Activated CD8-positive, alpha-beta memory T cell treated with anti-CD3 and anti-CD28 coated beads, Interleukin-2, amount 10 ng/mL, durations not matched to agents 7 days and 5 days (primary cell): Measurements from ENCODE around the gene GOLGA8M. TPM values are rescaled to one million over a fixed set of nuclear protein-coding genes. Genes with fewer than 3 reads are reported as not detected.
"Not testable (repeated sequence)": the region's sequence is repeated elsewhere in the genome, so short reads cannot be mapped to it uniquely, and the experiment has no call there.

Experiments
- ATAC-seq: fragments of 150-1000 bp; cut with Tn5 transposase; one replicate; pipeline ENCODE4 v1.10.0; 2021; ENCODE audit warnings: moderate library complexity
- CTCF ChIA-PET: fragments of 350-600 bp; sonication (Branson Sonifier 250); formaldehyde crosslinking; loops from one replicate; lab custom pipeline; 2021; ENCODE audit warnings: antibody characterized with exemption; lab: Charles Lee
- DNase-seq: peaks from one replicate; pipeline ENCODE4 v3.0.0-alpha.2; 2020
- H3K27ac Mint-ChIP-seq: one replicate; pipeline ENCODE4 v1.8.0; 2021; ENCODE audit warnings: mild to moderate bottlenecking, mixed read lengths
- H3K27me3 Mint-ChIP-seq: one replicate; pipeline ENCODE4 v1.8.0; 2021; ENCODE audit warnings: mixed read lengths
- H3K36me3 Mint-ChIP-seq: one replicate; pipeline ENCODE4 v1.8.0; 2021; ENCODE audit warnings: mild to moderate bottlenecking, mixed read lengths
- H3K4me1 Mint-ChIP-seq: one replicate; pipeline ENCODE4 v1.8.0; 2021; ENCODE audit warnings: mixed read lengths
- H3K4me3 Mint-ChIP-seq: one replicate; pipeline ENCODE4 v1.8.0; 2021; ENCODE audit warnings: mild to moderate bottlenecking, moderate library complexity, mixed read lengths
- H3K9me3 Mint-ChIP-seq: one replicate; pipeline ENCODE4 v1.8.0; 2022; ENCODE audit warnings: low read depth, mixed read lengths
- total RNA-seq, 2 experiments: library from RNA; stranded (reverse); gene quantifications; one replicate each; pipeline ENCODE4 v1.2.3, GENCODE V29; 2021

Gene GOLGA8M
- total RNA-seq, result 1 to 10 TPM; 4.4 to 4.6 TPM

DNA sequence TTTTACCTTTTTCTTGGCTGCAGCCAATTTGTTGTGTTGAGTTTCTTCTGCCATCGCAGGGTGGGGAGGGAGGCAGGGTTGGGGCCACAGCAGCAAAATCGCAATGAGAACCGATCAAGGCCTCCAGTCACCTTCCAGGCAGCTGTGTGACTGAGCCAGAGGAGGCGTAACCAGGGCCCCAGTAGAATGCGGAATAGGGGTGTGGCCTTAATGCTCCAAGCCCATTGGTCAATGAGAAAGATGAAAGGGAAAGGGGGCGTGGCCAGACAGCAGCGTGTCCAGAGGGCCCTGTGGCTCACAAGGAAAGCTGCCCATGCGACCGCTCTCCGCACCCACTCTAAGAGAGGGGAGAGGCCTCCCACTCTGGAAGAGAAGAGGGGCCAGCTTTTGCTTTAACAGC, at the start of gene GOLGA8M:
GOLGA8M (minus strand) TSS at position 152 of the 400 bp plus-strand sequence; CDS start at position 54, 98 bp downstream.
- H3K27ac Mint-ChIP-seq, DNase-seq, CTCF ChIA-PET, H3K9me3 Mint-ChIP-seq, H3K36me3 Mint-ChIP-seq, H3K4me1 Mint-ChIP-seq, ATAC-seq, H3K4me3 Mint-ChIP-seq, H3K27me3 Mint-ChIP-seq: not testable (repeated sequence)

DNA sequence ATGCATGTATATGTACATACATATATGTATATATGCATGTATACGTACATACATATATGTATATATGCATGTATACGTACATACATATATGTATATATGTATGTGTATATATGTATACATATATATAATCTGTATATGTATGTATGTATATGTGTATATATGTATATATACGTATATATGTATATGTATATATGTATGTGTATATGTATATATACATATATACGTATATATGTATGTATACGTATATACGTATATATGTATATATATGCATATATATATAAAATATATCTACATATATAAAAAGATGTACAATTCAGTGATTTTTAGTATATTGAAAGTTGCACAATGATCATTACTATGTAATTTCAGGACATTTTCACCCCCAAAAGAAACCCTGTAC, 30.7 kb upstream of the GOLGA8M start:
- CTCF ChIA-PET, H3K36me3 Mint-ChIP-seq, H3K27ac Mint-ChIP-seq, H3K4me3 Mint-ChIP-seq, H3K4me1 Mint-ChIP-seq, ATAC-seq, DNase-seq, H3K9me3 Mint-ChIP-seq: not testable (repeated sequence)
- H3K27me3 Mint-ChIP-seq, result peaks cover 17% of the 10 kb centered on the region

DNA sequence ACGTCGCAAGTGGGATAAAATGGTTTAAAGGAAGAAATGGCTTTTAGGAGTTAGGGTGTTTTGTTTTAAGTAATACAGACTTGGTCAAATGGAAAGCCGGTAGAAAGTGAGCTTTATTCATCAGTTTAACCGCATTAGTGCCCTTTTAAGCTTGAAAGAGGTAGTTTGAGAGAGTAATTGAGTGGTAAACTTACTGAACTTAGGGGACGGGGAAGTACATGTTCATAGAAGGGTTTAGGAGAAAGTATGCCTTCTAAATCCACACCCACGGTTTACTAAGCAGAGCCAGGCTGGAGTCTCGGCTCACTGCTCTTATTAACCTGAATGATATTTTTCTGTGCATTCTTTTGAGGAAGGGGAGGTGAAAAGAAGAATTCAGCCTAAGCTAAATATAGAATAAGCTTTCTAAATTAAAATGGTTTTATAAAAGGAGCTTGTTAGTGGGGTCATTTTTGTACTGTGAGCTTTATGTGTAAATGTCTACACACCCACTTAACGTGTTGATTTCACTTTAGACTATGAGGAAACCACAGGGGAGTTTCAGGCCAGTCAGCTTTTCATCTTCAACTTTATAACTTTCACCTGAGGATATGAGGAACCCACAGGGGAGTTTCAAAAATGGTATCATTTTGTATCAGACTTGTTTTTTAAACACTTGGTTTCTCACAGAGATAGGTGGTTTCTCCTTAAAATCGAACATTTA, 26.5 kb upstream of the GOLGA8M start:
- ATAC-seq, CTCF ChIA-PET, H3K4me1 Mint-ChIP-seq, H3K9me3 Mint-ChIP-seq, H3K36me3 Mint-ChIP-seq: not testable (repeated sequence)
- H3K27ac Mint-ChIP-seq, result peak overlapping the region; percentile 60
- peaks cover 36% of the 10 kb centered on the region for H3K27me3 Mint-ChIP-seq
- peak overlapping the region; percentile 62 for H3K4me3 Mint-ChIP-seq
- DNase-seq, result peak; percentile 49

DNA sequence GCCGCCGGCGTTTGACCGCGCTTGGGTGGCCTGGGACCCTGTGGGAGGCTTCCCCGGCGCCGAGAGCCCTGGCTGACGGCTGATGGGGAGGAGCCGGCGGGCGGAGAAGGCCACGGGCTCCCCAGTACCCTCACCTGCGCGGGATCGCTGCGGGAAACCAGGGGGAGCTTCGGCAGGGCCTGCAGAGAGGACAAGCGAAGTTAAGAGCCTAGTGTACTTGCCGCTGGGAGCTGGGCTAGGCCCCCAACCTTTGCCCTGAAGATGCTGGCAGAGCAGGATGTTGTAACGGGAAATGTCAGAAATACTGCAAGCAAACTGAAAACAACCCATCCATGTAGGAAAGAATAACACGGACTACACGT, 26.0 kb upstream of the GOLGA8M start:
- peak overlapping the region; percentile 62 for H3K4me3 Mint-ChIP-seq

GRCh38 chr15:28737521-28738199, 25.4 kb upstream of the GOLGA8M start:
- H3K27me3 Mint-ChIP-seq, result peaks cover 34% of the 10 kb centered on the region
- H3K4me1 Mint-ChIP-seq, CTCF ChIA-PET, H3K9me3 Mint-ChIP-seq, DNase-seq, H3K27ac Mint-ChIP-seq, H3K4me3 Mint-ChIP-seq, H3K36me3 Mint-ChIP-seq: not testable (repeated sequence)
- peak; percentile 75 for ATAC-seq

More for the DNA sequence above, 26.0 kb upstream of the GOLGA8M start:
- DNase-seq, H3K36me3 Mint-ChIP-seq, H3K4me1 Mint-ChIP-seq, CTCF ChIA-PET, H3K9me3 Mint-ChIP-seq: not testable (repeated sequence)
- Mint-ChIP-seq H3K27me3 (peaks cover 34% of the 10 kb centered on the region), H3K27ac (peak overlapping the region; percentile 60)
- ATAC-seq, result peak; percentile 45

DNA sequence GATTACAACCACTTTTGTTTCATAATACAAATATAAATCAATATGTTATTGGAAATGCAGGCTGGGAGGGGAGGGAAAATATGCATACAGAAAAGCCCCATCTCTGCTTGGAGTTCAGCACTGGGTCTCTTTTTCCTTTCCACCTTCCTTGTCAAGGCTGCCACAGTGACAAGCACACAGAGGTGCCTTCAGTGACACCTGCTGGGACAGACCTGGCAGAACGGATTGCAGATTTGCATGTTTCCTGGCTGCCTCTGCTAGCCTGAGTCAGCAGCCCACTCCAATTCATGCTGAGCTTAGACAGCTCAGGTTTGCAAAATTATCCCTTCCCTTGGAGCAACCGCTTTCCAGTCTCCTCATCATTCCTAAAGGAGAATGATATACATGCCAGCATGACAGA, 15.8 kb upstream of the GOLGA8M start:
- DNase-seq, H3K4me3 Mint-ChIP-seq: not testable (repeated sequence)

DNA sequence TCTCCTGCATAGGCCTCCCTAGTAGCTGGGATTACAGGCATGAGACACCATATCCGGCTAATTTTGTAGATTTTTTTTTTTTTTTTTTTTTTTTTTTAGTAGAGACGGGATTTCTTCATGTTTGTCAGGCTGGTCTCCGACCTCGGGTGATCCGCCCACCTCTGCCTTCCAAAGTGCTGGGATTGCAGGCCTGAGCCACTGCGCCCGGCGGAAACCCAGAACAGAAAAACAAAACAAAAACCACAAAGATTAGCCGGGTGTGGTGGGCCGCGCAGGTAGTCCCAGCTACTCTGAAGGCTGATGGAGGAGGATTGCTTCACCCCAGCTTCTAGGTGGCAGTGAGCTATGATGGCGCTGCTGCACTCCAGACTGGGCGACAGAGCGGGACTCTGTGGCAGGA, 14.8 kb upstream of the GOLGA8M start:
- H3K9me3 Mint-ChIP-seq, ATAC-seq, H3K4me3 Mint-ChIP-seq, H3K27ac Mint-ChIP-seq, DNase-seq, H3K36me3 Mint-ChIP-seq, H3K4me1 Mint-ChIP-seq: not testable (repeated sequence)
- CTCF ChIA-PET, result interaction anchor here (0.7 kb wide), 1 partner anchor 933 kb away, joined by 3 read pairs; no protein-coding TSS in a partner anchor
- H3K27me3 Mint-ChIP-seq, result peaks cover 36% of the 10 kb centered on the region

More for the DNA sequence above, 15.8 kb upstream of the GOLGA8M start:
- H3K9me3 Mint-ChIP-seq, ATAC-seq, H3K4me1 Mint-ChIP-seq, H3K36me3 Mint-ChIP-seq, H3K27ac Mint-ChIP-seq, CTCF ChIA-PET: not testable (repeated sequence)
- peaks cover 32% of the 10 kb centered on the region for H3K27me3 Mint-ChIP-seq

GRCh38 chr15:28726102-28726501, 13.9 kb upstream of the GOLGA8M start:
- H3K27ac Mint-ChIP-seq, result no peak overlapping the region
- ATAC-seq, result no peak
- H3K4me3 Mint-ChIP-seq, result no peak overlapping the region
- no peaks in the 10 kb centered on the region for H3K36me3 Mint-ChIP-seq
- H3K4me1 Mint-ChIP-seq, result peaks cover 2% of the 10 kb centered on the region
- DNase-seq, result no peak
- CTCF ChIA-PET, result no interaction called here
- no peaks in the 10 kb centered on the region for H3K9me3 Mint-ChIP-seq
- peaks cover 37% of the 10 kb centered on the region for H3K27me3 Mint-ChIP-seq

GRCh38 chr15:28725556-28725955, 13.3 kb upstream of the GOLGA8M start:
- Mint-ChIP-seq H3K27ac (no peak overlapping the region), H3K4me3 (no peak overlapping the region), H3K27me3 (peaks cover 37% of the 10 kb centered on the region), H3K9me3 (no peaks in the 10 kb centered on the region), H3K36me3 (no peaks in the 10 kb centered on the region), H3K4me1 (peaks cover 2% of the 10 kb centered on the region)
- DNase-seq, result no peak
- no peak for ATAC-seq
- CTCF ChIA-PET, result no interaction called here

- H3K36me3 Mint-ChIP-seq, ATAC-seq, H3K9me3 Mint-ChIP-seq, DNase-seq, CTCF ChIA-PET, H3K27ac Mint-ChIP-seq, H3K4me1 Mint-ChIP-seq, H3K4me3 Mint-ChIP-seq: not testable (repeated sequence)
- peaks cover 29% of the 10 kb centered on the region for H3K27me3 Mint-ChIP-seq
These were observed 11.8 kb upstream of the GOLGA8M start for GRCh38 chr15:28723986-28724385.

DNA sequence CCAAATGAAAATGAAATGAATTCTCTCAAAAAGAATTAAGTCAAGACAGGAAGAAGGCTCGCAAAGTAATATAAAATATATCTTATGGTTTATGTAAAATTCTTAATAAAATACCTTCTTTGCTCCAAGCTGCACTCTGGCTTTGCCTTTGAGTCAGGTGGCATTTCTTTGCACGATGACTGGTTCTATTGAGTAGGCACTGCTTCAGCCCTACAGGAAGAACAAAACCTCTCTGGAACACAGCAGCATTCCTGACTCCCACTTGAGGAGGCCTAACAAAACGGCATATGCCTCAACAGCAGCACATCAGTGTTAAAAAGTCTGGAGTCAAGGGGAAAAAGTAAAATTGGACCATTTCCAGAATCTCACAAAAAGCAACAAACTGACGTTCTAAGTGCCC, 7.4 kb upstream of the GOLGA8M start:
- H3K9me3 Mint-ChIP-seq, H3K4me3 Mint-ChIP-seq, ATAC-seq, H3K27ac Mint-ChIP-seq, H3K36me3 Mint-ChIP-seq, CTCF ChIA-PET, H3K4me1 Mint-ChIP-seq, DNase-seq: not testable (repeated sequence)
- peaks cover 32% of the 10 kb centered on the region for H3K27me3 Mint-ChIP-seq

DNA sequence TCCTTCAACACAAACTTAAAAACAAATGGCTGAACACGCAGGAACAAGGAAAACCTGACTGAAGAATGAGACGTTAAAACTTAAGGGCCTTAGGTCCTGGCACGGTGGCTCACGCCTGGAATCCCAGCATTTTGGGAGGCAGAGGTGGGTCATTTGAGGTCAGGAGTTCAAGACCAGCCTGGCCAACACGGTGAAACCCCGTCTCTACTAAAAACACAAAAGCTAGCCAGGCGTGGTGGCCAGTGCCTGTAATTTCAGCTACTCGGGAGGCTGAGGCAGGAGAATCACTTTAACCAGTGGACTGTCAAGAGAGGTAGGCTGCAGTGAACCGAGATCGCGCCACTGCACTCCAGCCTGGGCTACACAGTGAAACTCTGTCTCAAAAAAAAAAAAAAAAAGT, 6.4 kb upstream of the GOLGA8M start:
- ATAC-seq, CTCF ChIA-PET, H3K9me3 Mint-ChIP-seq, H3K4me1 Mint-ChIP-seq, H3K36me3 Mint-ChIP-seq, DNase-seq, H3K27ac Mint-ChIP-seq, H3K4me3 Mint-ChIP-seq: not testable (repeated sequence)
- H3K27me3 Mint-ChIP-seq, result peaks cover 24% of the 10 kb centered on the region

DNA sequence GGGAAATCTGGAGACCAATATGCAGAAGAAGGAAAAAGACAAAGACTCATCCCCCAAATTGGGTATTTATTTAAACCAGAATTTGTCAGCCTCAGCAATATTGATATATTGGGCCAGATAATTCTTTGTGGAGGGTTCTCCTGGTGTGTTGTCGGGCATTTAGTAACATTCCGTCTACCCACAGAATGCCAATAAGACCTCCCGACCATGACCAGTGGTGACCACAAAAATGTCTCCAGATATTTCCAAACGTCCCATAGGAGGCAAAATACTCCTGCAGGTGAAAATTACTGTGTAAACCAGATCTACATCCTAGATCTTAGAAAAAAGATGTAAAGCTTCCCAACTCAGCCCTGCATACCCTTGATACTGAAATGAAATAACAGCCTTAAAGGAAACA, 2.0 kb upstream of the GOLGA8M start:
- H3K27me3 Mint-ChIP-seq, result peaks cover 15% of the 10 kb centered on the region
- not testable (repeated sequence) for ATAC-seq

DNA sequence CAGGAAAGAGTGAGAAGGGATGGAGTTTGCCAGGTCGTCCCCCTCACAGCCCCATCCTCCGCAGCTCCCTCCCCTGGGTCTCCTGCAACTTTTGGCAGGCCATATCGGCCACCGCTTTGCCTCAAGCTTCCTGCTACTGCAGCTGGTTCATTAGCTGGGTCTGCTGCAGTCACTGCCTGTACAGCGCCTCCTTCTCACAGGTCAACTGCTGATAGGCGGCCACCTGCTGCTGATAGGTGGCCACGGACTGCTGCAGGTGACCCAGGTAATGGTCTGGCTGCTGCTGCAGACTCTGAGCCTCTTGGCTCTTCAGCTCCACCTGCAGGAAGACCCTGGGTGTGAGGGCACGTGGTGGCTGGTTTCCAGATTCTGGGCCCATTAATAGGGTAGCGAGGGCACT, 8.3 kb downstream of the GOLGA8M start:
- H3K4me3 Mint-ChIP-seq, H3K36me3 Mint-ChIP-seq, ATAC-seq, H3K27me3 Mint-ChIP-seq, DNase-seq, H3K27ac Mint-ChIP-seq, H3K9me3 Mint-ChIP-seq, H3K4me1 Mint-ChIP-seq, CTCF ChIA-PET: not testable (repeated sequence)

More for the DNA sequence above, 2.0 kb upstream of the GOLGA8M start:
- H3K4me3 Mint-ChIP-seq, H3K27ac Mint-ChIP-seq, H3K36me3 Mint-ChIP-seq, H3K4me1 Mint-ChIP-seq, H3K9me3 Mint-ChIP-seq, DNase-seq, CTCF ChIA-PET: not testable (repeated sequence)
